ENCODE results near the gene PDE6D.
"Not testable (repeated sequence)": the region's sequence is repeated elsewhere in the genome, so short reads cannot be mapped to it uniquely, and the experiment has no call there.

PDE6D gene

DNA sequence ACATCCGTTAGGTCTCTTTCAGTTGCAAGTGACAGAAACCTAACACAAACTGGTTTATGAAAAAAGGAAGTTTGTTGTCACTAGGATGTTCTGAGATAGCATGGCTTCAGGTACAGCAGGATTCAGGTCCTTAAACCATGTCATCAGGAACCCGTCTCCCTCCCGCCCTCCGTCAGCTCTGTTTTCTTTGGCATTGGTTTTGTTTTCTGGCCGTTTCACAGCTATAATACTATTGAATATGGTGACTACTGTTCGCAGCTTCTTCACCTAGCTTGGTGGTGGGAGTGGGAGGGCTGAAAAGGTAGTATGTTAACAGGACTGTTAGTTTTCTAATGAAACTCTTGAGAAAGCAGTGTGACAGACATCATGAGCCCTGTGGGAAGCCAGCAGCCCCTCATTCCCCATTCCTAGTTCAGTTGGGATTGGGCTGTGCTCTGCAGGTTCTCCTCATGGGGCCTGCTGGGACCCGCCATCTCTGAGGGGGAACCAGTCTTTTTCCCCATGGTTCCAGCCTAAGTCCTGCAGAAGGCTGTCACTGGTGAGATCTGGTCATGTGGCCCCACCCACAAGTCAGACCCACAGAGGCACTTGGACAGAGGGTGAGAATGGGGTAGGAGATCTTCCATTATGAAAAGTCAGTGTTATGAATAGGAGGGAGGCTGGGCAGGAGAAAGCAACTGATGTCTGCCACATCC, 60.6 kb downstream of the PDE6D start:
- DNase-seq (ENCODE audit: low read depth in 2 of 2), result no peak

DNA sequence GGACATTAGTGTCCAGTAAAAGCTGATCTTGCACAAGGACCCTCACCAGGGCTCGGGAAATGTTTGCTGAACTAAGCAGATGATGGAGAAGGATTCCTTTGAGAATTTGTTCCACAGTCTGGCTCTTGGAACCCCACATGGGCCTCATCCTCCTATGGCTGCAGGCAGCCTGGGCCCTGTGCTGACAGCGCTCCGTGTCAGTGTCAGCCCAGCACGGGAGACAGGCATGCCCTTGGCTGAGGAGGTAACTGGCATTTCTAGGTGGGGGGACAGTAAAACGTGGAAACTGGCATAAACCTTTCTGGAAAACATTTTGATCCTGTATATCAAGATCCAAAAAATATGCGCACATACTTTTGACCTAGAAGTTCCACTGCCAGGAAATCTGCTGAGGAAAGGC, 62.3 kb downstream of the PDE6D start:
- no peak for DNase-seq (ENCODE audit: low read depth in 2 of 2)

DNA sequence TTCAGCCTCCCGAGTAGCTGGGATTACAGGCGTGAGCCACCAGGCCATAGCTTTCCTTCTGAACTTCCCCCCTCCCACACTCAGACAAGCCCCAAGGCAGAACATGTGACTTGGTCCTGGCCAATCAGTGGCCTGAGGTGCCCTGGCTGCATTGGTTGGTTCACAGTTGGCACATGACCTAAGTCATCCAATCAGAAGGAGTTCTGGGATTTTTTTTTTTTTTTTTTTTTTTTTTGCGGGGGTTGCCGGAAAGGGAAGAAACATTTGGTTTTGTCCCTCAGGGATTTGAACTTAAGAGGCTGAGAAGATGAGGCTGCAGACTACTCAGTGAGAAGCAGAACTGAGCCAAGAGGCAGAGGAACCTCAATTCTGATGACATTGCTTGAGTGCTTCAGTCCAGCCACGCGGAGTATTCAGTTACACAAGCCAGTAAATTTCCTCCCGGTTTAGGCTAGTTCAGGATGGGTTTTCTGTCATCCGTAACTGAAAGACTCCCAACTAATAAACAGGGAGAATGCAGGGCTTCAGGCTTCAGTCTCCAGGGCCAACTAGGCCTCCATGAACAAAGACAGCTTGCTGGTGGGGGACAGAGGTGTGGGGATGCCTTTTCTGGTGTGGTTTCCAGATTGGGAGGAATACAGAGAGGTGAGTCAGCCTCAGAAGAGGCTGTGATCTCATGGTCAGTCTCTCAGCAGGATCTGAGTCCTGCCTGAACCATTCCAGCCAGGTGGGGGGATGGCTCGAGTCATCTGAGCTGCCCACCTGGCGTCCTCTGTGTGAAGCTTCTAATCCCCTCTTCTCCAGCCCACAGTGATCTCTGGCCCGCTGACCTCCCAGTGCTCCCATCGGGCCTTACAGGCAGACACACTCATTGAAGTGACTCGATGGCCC, 63.6 kb downstream of the PDE6D start:
- DNase-seq (ENCODE audit: low read depth in 2 of 2), result no peak

DNA sequence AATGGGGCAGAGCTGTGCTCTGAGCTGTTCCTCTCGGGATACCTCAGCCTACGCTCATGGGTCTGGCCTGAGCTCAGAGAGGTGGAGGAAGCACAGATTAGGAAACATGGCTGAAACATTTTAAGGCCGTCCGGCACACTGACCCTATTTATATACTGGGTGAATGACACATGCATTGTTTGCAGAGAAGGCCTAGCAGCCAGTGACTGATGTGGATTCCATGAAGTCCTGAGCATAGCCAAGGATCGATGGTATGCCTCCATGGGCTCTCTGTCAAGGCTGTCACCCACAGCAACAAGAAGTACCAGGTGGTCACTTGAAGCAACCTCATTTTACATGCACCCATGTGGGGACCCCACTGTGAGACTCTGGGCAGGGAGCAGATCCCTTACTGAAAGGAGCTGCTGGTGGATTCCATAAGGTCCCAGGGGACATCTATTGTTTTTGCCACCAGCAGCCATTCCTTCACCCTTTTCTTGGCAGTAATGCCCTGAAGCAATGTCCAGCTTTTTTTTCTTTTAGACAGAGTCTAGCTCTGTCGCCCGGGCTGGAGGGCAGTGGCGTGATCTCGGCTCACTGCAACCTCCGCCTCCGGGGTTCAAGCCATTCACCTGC, 64.3 kb downstream of the PDE6D start:
- DNase-seq (ENCODE audit: low read depth in 2 of 2), result no peak

GRCh38 chr2:231715988-231716616, 65.0 kb downstream of the PDE6D start:
- no peak for DNase-seq (ENCODE audit: low read depth in 2 of 2)

DNA sequence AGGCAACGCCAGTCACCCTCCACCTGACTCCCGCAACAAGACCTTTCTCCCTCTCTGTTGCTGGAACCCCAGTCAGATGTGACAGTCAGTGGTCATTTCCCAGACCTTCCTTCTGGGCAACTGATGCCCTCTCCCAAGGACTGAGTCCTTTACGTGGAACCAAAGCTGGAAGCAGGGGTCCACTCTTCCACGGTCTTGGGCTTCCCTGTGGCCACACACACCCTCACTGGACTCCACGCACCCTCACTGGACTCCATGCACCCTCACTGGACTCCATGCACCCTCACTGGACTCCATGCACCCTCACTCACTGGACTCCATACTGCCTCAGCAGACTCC, 65.6 kb downstream of the PDE6D start:
- no peak for DNase-seq (ENCODE audit: low read depth in 2 of 2)

GRCh38 chr2:231714639-231715498, 66.2 kb downstream of the PDE6D start:
- DNase-seq (ENCODE audit: low read depth in 2 of 2), result no peak

GRCh38 chr2:231713730-231714638, 67.1 kb downstream of the PDE6D start:
- peak; percentile 63 to 66 for DNase-seq (ENCODE audit: low read depth in 2 of 2)

DNA sequence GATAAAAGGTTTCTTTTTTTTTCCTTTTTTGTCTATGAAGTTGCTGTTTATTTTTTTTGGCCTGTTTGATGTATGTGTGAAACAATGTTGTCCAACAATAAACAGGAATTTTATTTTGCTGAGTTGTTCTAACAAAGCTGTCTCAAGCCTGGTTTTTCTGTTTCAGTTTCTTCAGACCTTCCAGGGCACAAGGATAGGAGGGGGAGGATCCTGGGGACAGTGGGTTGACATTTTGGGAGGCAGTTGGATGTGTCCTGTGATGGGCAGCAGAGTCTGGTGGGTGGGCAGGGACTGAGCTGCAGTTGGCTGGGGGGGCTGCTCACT, 67.7 kb downstream of the PDE6D start:
- DNase-seq (ENCODE audit: low read depth in 2 of 2), result not testable (repeated sequence)

DNA sequence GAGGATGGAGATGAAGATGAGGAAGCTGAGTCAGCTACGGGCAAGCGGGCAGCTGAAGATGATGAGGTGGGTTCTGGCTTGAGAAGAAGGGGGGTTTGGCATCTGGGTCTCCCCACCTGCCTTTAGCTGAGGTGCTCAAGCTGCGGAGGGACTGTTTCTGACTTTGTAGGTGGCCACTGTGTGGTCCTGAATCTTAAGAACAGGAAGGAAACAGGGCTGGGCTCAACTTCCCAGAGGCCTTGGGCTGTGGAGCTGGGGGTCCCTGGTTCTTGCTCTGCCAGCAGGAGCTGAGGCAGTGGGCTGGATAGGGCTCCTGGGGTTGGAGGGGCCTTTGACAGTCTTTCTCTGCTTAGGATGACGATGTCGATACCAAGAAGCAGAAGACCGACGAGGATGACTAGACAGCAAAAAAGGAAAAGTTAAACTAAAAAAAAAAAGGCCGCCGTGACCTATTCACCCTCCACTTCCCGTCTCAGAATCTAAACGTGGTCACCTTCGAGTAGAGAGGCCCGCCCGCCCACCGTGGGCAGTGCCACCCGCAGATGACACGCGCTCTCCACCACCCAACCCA, 68.5 kb downstream of the PDE6D start:
- not testable (repeated sequence) for DNase-seq (ENCODE audit: low read depth in 2 of 2)

DNA sequence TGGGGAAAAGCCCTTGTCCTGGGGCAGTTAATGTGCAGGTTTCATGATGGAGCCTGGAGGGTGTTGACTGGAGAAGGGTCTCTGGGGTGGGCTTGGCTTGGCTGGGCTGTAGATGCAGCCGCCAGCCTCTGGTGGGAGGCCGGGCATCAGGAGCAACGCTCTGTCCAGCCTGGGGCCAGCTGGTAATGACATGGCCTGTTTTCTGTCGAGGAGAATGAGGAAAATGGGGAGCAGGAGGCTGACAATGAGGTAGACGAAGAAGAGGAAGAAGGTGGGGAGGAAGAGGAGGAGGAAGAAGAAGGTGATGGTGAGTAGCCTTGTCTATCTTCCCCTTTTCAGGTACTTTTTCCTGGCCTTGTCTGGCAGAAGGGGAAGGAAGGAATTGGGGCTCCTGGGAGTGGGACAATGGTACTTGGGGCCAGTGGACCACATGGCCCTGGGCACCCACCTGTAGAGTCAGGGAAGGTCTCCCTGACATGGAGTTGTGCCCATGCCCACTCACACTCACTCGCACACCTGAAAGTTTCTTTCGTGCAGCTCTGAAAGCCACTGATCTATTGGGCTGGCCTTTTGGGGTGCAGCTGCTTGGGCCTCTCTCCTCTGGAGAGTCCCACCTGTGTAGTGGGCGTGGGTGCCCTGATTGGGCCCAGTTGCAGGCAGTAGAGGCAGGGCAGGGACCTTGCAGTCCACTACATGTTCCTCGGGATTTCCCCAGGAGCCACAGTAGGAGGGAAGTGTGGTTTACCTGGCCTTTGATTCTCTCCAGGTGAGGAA, 69.2 kb downstream of the PDE6D start:
- DNase-seq (ENCODE audit: low read depth in 2 of 2), result no peak

DNA sequence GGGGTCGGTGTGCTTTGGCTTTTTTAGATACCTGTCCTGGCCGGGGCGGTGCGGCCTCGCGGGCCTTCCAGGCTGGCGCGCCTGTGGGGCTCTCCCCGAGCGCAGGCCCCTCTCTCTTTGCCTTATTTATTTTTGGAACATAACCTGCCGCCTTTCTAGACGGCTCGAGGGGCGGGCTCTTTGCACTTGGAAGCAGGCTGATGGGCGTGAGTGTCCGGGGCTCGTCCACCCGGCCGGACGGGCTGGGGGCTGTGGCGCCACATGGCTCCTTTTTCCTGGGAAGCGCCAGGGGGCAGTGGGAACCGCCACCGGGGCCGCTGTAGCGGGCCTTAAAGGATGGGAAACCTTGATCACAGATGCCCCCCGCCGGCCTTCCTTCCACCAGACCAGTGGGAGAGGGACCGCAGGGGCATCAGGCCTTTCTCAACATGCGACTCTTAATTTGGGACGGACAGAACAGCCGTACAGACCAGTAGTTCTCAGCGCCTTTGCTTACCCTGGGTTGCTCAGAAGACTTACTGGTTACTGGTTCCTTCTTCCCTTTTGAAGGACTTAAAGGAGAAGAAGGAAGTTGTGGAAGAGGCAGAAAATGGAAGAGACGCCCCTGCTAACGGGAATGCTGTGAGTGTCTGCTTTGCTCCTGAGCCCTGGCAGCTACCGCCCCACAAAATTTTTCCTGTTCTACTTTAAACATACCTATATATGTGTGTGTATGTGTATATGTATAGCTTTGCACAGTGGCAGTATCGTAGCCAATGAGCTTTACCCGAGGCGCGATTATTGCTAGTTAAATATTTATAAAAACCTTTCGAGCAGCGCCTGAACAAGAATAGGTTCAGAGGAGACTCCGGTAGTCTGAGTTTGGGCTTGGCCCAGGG, 70.0 kb downstream of the PDE6D start:
- no peak for DNase-seq (ENCODE audit: low read depth in 2 of 2)

DNA sequence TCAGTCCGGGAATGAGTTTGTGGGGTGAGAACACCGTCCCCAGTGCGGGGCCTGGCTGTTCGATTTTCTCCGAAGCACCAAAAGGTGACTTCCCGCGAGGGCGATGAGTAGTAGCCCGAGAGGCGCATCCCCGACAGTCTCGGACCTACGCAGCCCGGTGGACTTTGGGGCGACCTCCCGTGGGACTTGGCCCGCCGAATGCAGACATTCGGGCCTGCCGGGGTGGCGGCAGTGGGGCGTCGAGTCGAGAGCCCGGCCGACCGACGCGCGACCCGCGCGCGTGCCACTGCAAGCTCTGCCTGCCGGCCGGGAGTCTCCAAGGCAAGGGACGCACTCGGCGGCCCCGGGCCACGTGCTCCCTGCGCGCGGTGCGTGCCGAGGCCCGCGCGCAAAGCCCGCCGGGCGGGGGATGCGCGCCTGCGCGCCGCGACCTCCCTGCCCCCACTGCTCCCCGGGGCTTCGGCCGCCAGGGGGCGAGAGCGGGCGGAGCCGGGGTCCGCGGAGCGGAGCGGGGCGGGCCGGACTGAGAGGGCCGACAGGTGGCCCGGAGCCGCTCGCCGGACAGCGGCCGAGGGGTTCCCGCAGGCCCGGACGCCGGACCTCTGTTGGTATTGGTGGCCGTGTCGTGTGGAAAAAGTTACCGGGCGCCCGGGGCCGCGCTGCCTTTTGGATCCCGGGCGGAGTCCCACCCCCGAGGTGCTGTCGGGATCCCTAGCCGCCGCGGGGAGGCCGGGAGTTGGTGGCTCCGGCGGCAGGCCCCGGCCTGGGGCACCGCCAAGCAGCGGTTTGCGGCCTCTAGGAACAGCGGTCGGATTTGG, 70.9 kb downstream of the PDE6D start:
- DNase-seq (ENCODE audit: low read depth in 2 of 2), result peak in 1 of 2 experiments; percentile 59

DNA sequence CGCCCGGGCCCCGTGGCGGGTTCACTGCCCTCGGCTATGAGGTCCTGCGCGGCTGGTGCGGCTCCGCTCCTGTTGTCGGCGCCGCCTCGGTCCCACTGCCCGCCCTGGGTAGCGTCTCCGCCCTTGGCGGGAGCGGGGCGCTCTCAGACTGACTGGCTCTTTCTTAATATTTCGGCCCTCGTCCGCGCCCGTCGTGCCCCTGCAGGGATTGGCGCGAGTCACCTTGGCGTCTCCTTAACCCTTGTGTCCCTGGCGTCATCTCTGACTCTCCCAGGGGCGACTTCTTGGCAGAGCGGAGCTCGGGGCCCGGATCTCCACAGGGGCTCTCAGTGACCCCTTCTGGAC, 71.5 kb downstream of the PDE6D start:
- DNase-seq (ENCODE audit: low read depth in 2 of 2), result no peak

GRCh38 chr2:231708773-231709635, 72.1 kb downstream of the PDE6D start:
- no peak for DNase-seq (ENCODE audit: low read depth in 2 of 2)

GRCh38 chr2:231707927-231708772, 72.9 kb downstream of the PDE6D start, which contains the start of gene PTMA:
Gene PTMA, plus strand, starts transcription at chr2:231708525. Its CDS starts 182 bp downstream, at chr2:231708707.
- peak; percentile 99 to 100 for DNase-seq (ENCODE audit: low read depth in 2 of 2)

All from fibroblast of skin of left biceps (primary cell).